PC-9 (cell line): ENCODE results near the gene LAMB4. TPM values are rescaled to one million over a fixed set of nuclear protein-coding genes. Genes with fewer than 3 reads are reported as not detected.

Experiments used
- BruUV-seq: library from RNA; stranded (reverse); fragments of 400-500 nt; replicated peaks from 2 replicates; lab custom pipeline; 2021; lab: Mats Ljungman, UMichigan
- CTCF ChIA-PET: fragments of 300-600 bp; sonication (Branson Sonifier 250); formaldehyde crosslinking; loops from one replicate; lab custom pipeline; 2022; ENCODE audit warnings: antibody characterized with exemption; lab: Charles Lee
- POLR2A ChIA-PET: fragments of 300-600 bp; sonication (Branson Sonifier 250); formaldehyde crosslinking; loops from one replicate; lab custom pipeline; 2022; ENCODE audit warnings: antibody characterized with exemption; ENCODE audit not compliant: unreplicated experiment; lab: Charles Lee
- DNase-seq, 2 experiments: peaks; one replicate each; pipeline versions ENCODE4 v3.0.0 to v3.0.0-alpha.2; 2015 to 2022; ENCODE audit warnings: mixed read lengths in 1 of 2
- H2AFZ ChIP-seq: fragments of 200-600 bp; sonication (generic); 2 replicates; pipeline ENCODE4 v1.8.1; 2017; ENCODE audit warnings: antibody characterized with exemption
- H3F3A ChIP-seq: fragments of 200-600 bp; sonication (generic); 2 replicates; pipeline ENCODE4 v1.8.1; 2017; ENCODE audit warnings: antibody characterized with exemption, mild to moderate bottlenecking, low read depth; ENCODE audit not compliant: insufficient read depth
- H3K27ac ChIP-seq: fragments of 200-600 bp; sonication (generic); 2 replicates; pipeline ENCODE4 v1.6.1; 2016; ENCODE audit warnings: mixed run types
- H3K27me3 ChIP-seq: fragments of 200-600 bp; sonication (generic); 2 replicates; pipeline ENCODE4 v1.6.1; 2016; ENCODE audit warnings: low read depth, mixed run types; ENCODE audit not compliant: insufficient read depth
- H3K36me3 ChIP-seq: fragments of 200-600 bp; sonication (generic); 2 replicates; pipeline ENCODE4 v1.6.1; 2016; ENCODE audit warnings: low read depth, mixed run types
- H3K4me1 ChIP-seq: fragments of 200-600 bp; sonication (generic); replicated peaks from 2 replicates; pipeline ENCODE4 v1.6.1; 2016; ENCODE audit warnings: mixed run types; ENCODE audit not compliant: insufficient read depth
- H3K4me2 ChIP-seq: fragments of 200-600 bp; sonication (generic); 2 replicates; pipeline ENCODE4 v1.6.1; 2017; ENCODE audit warnings: mixed run types
- H3K4me3 ChIP-seq: fragments of 200-600 bp; sonication (generic); 2 replicates; pipeline ENCODE4 v1.6.1; 2016; ENCODE audit warnings: mixed run types
- H3K79me2 ChIP-seq: fragments of 200-600 bp; sonication (generic); 2 replicates; pipeline ENCODE4 v1.6.1; 2017; ENCODE audit warnings: low read depth, mixed run types
- H3K9me2 ChIP-seq: fragments of 200-600 bp; sonication (generic); 2 replicates; pipeline ENCODE4 v1.8.1; 2017; ENCODE audit warnings: mild to moderate bottlenecking; ENCODE audit not compliant: insufficient read depth
- H3K9me3 ChIP-seq: fragments of 200-600 bp; sonication (generic); 2 replicates; pipeline ENCODE4 v1.8.1; 2016; ENCODE audit warnings: low read depth; ENCODE audit not compliant: insufficient read depth
- H4K20me1 ChIP-seq: fragments of 200-600 bp; sonication (generic); 2 replicates; pipeline ENCODE4 v1.8.1; 2017; ENCODE audit not compliant: insufficient read depth
- EZH2 ChIP-seq: fragments of 200-600 bp; sonication (generic); IDR thresholded peaks from 2 replicates; pipeline ENCODE4 v1.8.0; 2017; ENCODE audit warnings: antibody characterized with exemption, low read depth
- intact Hi-C: fragments of 100-400 bp; cut with micrococcal nuclease; formaldehyde crosslinking; loops from one replicate; pipeline ENCODE4 v1.10.0; 2022; ENCODE audit not compliant: unreplicated experiment
- total RNA-seq: library from RNA; stranded (reverse); gene quantifications from 2 replicates; pipeline ENCODE4 v1.2.3, GENCODE V29; 2021
- TF ChIP-seq, protein P1 (sequence below): fragments of 200-600 bp; sonication (generic); conservative IDR thresholded peaks from 2 replicates; pipeline ENCODE4 v1.6.1; 2017; ENCODE audit warnings: mixed run types, antibody characterized with exemption, mild to moderate bottlenecking, moderate library complexity

LAMB4 gene
- total RNA-seq, 1 experiment from 2014 or later = 0.83 TPM

DNA sequence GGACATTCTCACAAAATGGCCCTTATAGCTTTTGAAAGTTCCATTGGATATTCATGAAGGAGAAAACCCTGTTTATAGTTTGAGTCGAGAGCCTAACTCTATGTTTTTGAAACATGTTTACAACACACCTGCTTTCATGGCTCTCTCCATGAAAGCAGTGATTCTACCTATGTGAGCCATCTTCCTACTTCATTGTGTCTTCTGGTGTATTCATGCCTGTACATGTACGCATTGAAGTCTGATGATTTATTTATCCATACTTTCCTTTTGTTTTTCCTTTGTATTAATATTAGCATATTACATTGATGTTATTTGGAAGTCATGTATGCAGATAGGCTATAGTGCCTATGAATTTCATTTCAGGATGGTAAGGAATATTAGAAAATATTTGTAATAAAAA lies 58.0 kb downstream of the LAMB4 start:
- Histone ChIP-seq H3K9me2 (no peaks in the 10 kb centered on the region), H3K4me3 (no peak overlapping the region), H3K4me1 (peaks cover under 1% of the 10 kb centered on the region; the same call in 1 of the 2 replicates), H3K27ac (no peak overlapping the region), H3K27me3 (no peaks in the 10 kb centered on the region), H4K20me1 (no peaks in the 10 kb centered on the region), H3F3A (no peaks in the 10 kb centered on the region), H3K36me3 (no peaks in the 10 kb centered on the region), H3K79me2 (no peaks in the 10 kb centered on the region), H3K4me2 (no peak overlapping the region), H2AFZ (no peak overlapping the region), H3K9me3 (no peaks in the 10 kb centered on the region)
- ChIA-PET POLR2A (no interaction called here), CTCF (no interaction called here)
- intact Hi-C loops = no loop called here
- BruUV-seq = no TSS peak
- TF ChIP-seq EZH2 = no peak
- TF ChIP-seq, protein P1, sequence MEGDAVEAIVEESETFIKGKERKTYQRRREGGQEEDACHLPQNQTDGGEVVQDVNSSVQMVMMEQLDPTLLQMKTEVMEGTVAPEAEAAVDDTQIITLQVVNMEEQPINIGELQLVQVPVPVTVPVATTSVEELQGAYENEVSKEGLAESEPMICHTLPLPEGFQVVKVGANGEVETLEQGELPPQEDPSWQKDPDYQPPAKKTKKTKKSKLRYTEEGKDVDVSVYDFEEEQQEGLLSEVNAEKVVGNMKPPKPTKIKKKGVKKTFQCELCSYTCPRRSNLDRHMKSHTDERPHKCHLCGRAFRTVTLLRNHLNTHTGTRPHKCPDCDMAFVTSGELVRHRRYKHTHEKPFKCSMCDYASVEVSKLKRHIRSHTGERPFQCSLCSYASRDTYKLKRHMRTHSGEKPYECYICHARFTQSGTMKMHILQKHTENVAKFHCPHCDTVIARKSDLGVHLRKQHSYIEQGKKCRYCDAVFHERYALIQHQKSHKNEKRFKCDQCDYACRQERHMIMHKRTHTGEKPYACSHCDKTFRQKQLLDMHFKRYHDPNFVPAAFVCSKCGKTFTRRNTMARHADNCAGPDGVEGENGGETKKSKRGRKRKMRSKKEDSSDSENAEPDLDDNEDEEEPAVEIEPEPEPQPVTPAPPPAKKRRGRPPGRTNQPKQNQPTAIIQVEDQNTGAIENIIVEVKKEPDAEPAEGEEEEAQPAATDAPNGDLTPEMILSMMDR = no peak
- no peak for DNase-seq

DNA sequence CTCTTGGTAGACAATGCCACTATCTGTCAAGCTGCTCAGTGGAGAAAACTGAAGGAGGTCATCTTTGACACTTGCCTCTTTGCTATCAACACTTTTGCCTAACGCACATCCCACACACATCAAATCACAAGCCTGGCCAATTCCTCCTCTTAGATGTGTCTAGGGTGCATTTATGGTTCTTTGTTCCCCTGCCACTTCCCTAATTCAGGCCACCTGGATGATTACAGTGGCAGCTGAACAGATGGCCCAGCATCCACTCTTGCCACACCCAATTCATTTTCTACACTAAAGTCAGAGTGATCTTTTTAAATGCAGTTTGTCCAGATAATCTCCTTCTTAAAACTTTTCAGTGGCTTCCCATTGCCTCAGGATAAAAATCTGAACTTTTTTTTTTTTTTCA lies 58.6 kb downstream of the LAMB4 start:
- H3K27me3 ChIP-seq = no peaks in the 10 kb centered on the region
- H3K9me2 ChIP-seq = no peaks in the 10 kb centered on the region
- no peaks in the 10 kb centered on the region for H3K79me2 ChIP-seq
- H3F3A ChIP-seq = no peaks in the 10 kb centered on the region
- H3K4me3 ChIP-seq = no peak overlapping the region
- no TSS peak for BruUV-seq
- intact Hi-C loops = loop anchor here (1.0 kb wide), 1 partner anchor 41 kb away; no protein-coding TSS in a partner anchor
- H4K20me1 ChIP-seq = no peaks in the 10 kb centered on the region
- peaks cover 6% of the 10 kb centered on the region; the same call in 1 of the 2 replicates for H3K4me1 ChIP-seq
- no peaks in the 10 kb centered on the region for H3K36me3 ChIP-seq
- ChIA-PET CTCF (no interaction called here), POLR2A (no interaction called here)
- H3K4me2 ChIP-seq = no peak overlapping the region
- no peak for DNase-seq
- no peak overlapping the region for H3K27ac ChIP-seq
- no peak overlapping the region for H2AFZ ChIP-seq
- no peaks in the 10 kb centered on the region for H3K9me3 ChIP-seq
- TF ChIP-seq, protein P1 = no peak
- no peak for TF ChIP-seq EZH2

DNA sequence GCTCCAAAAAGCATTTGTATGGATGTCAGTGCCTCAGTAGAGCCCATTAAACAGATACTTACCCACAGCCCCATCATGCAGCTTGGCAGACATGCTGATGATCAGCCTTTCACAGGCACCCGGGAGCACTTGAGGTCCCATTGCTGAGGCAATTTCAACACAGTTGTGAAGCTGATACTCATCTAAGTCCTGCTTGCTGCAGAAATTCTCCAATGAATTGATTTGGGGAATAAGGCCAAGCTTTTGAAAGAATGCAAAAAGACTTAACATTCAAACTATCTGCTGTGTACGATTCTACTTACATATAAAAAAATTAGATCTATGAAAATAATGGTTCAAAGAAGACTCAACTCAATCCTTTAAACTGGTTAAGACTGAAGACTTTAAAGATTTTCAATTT lies 60.5 kb downstream of the LAMB4 start:
- Histone ChIP-seq H4K20me1 (no peaks in the 10 kb centered on the region), H3K9me3 (no peaks in the 10 kb centered on the region), H3K4me2 (no peak overlapping the region), H3K79me2 (no peaks in the 10 kb centered on the region), H3K27ac (no peak overlapping the region), H3K4me1 (peaks cover 13% of the 10 kb centered on the region), H3K36me3 (no peaks in the 10 kb centered on the region), H3K4me3 (no peak overlapping the region), H2AFZ (no peak overlapping the region), H3F3A (no peaks in the 10 kb centered on the region), H3K27me3 (no peaks in the 10 kb centered on the region), H3K9me2 (no peaks in the 10 kb centered on the region)
- no peak for DNase-seq
- TF ChIP-seq EZH2 = no peak
- TF ChIP-seq, protein P1 = no peak
- ChIA-PET CTCF (interaction anchor here (0.6 kb wide), 1 partner anchor 11 kb away, joined by 3 read pairs; no protein-coding TSS in a partner anchor), POLR2A (no interaction called here)
- BruUV-seq = no TSS peak
- intact Hi-C loops = no loop called here
